Mesenchymal stem cell (in vitro differentiated cells and primary cell): Measurements from ENCODE around the gene DHRS1.

Experiments used
- DNase-seq: peaks from one replicate; pipeline ENCODE4 v3.0.0-alpha.2; 2013
- H2AFZ ChIP-seq: one replicate; pipeline ENCODE4 v1.6.1; 2013; ENCODE audit warnings: low read depth, mild to moderate bottlenecking, control low read depth, inconsistent platforms, low read length, moderate library complexity
- H2AK5ac ChIP-seq: 2 replicates; pipeline ENCODE4 v1.6.1; 2013; ENCODE audit warnings: low read length, moderate library complexity, mild to moderate bottlenecking, inconsistent platforms; ENCODE audit not compliant: severe bottlenecking
- H2BK120ac ChIP-seq: one replicate; pipeline ENCODE4 v1.6.1; 2013; ENCODE audit warnings: low read depth, mild to moderate bottlenecking, inconsistent platforms, low read length, moderate library complexity
- H2BK12ac ChIP-seq, 2 experiments: one replicate each; pipeline ENCODE4 v1.6.1; 2013; ENCODE audit warnings: inconsistent platforms in 2 of 2, low read length in 2 of 2, mild to moderate bottlenecking in 2 of 2, moderate library complexity in 2 of 2, control low read depth in 1 of 2
- H2BK15ac ChIP-seq: one replicate; pipeline ENCODE4 v1.6.1; 2013; ENCODE audit warnings: mild to moderate bottlenecking, low read depth, inconsistent platforms; ENCODE audit not compliant: poor library complexity, severe bottlenecking
- H2BK5ac ChIP-seq: 2 replicates; pipeline ENCODE4 v1.6.1; 2013; ENCODE audit warnings: low read depth, mild to moderate bottlenecking, low read length, control low read depth, inconsistent platforms; ENCODE audit not compliant: poor library complexity, severe bottlenecking
- H3K14ac ChIP-seq, 2 experiments: one replicate each; pipeline ENCODE4 v1.6.1; 2013; ENCODE audit warnings: inconsistent platforms in 2 of 2, low read length in 2 of 2, control low read depth in 1 of 2, mild to moderate bottlenecking in 1 of 2, moderate library complexity in 1 of 2
- H3K18ac ChIP-seq, 2 experiments: one replicate each; pipeline ENCODE4 v1.6.1; 2013; ENCODE audit warnings: inconsistent platforms in 2 of 2, low read length in 2 of 2, control low read depth in 1 of 2, low read depth in 1 of 2, mild to moderate bottlenecking in 1 of 2
- H3K23ac ChIP-seq, 2 experiments: one replicate each; pipeline ENCODE4 v1.6.1; 2013; ENCODE audit warnings: inconsistent platforms in 2 of 2, low read length in 2 of 2, mild to moderate bottlenecking in 2 of 2, moderate library complexity in 2 of 2, control low read depth in 1 of 2
- H3K27ac ChIP-seq: 2 replicates; pipeline ENCODE4 v1.5.1; 2013; ENCODE audit warnings: mild to moderate bottlenecking, moderate library complexity, low read length, control low read depth, inconsistent platforms; ENCODE audit not compliant: poor library complexity, severe bottlenecking
- H3K27me3 ChIP-seq, 2 experiments: 2 replicates each; pipeline versions ENCODE4 v1.6.1 to v1.7.0; 2013; ENCODE audit warnings: low read length in 2 of 2, mild to moderate bottlenecking in 2 of 2, moderate library complexity in 2 of 2, control low read depth in 1 of 2, inconsistent platforms in 1 of 2; ENCODE audit not compliant: control insufficient read depth in 1 of 2, insufficient read depth in 1 of 2
- H3K36me3 ChIP-seq, 2 experiments: 2 replicates each; pipeline versions ENCODE4 v1.6.1 to v1.7.0; 2013; ENCODE audit warnings: low read length in 2 of 2, control low read depth in 1 of 2, inconsistent platforms in 1 of 2, low read depth in 1 of 2, mild to moderate bottlenecking in 1 of 2; ENCODE audit not compliant: insufficient read depth in 2 of 2, control insufficient read depth in 1 of 2
- H3K4ac ChIP-seq, 2 experiments: one replicate each; pipeline ENCODE4 v1.6.1; 2013; ENCODE audit warnings: inconsistent platforms in 2 of 2, low read length in 2 of 2, mild to moderate bottlenecking in 2 of 2, moderate library complexity in 2 of 2, control low read depth in 1 of 2, low read depth in 1 of 2
- H3K4me1 ChIP-seq: 2 replicates; pipeline ENCODE4 v1.6.1; 2013; ENCODE audit warnings: low read depth, low read length, control low read depth; ENCODE audit not compliant: control insufficient read depth, insufficient read depth
- H3K4me2 ChIP-seq: 2 replicates; pipeline ENCODE4 v1.6.1; 2013; ENCODE audit warnings: low read length, mild to moderate bottlenecking, inconsistent platforms; ENCODE audit not compliant: poor library complexity, severe bottlenecking
- H3K4me3 ChIP-seq, 2 experiments: 2 replicates each; pipeline versions ENCODE4 v1.5.1 to v1.7.0; 2013; ENCODE audit warnings: low read length in 2 of 2, mild to moderate bottlenecking in 2 of 2, control low read depth in 1 of 2, low read depth in 1 of 2; ENCODE audit not compliant: insufficient read depth in 1 of 2
- H3K79me1 ChIP-seq: replicated peaks from 2 replicates; pipeline ENCODE4 v1.6.1; 2013; ENCODE audit warnings: mild to moderate bottlenecking, control low read depth, low read length, inconsistent platforms; ENCODE audit not compliant: poor library complexity, severe bottlenecking
- H3K9ac ChIP-seq: 2 replicates; pipeline ENCODE4 v1.7.0; 2013; ENCODE audit warnings: mild to moderate bottlenecking, low read length, moderate library complexity
- H3K9me3 ChIP-seq: 2 replicates; pipeline ENCODE4 v1.7.0; 2013; ENCODE audit warnings: mild to moderate bottlenecking, low read length; ENCODE audit not compliant: control insufficient read depth
- H4K8ac ChIP-seq: one replicate; pipeline ENCODE4 v1.6.1; 2013; ENCODE audit warnings: inconsistent platforms, mild to moderate bottlenecking, low read length, moderate library complexity
- H4K91ac ChIP-seq: one replicate; pipeline ENCODE4 v1.6.1; 2013; ENCODE audit warnings: mild to moderate bottlenecking, low read length, inconsistent platforms
- WGBS: methylation state at CpG from one replicate; pipeline ENCODE4 v1.1.7; 2013; ENCODE audit warnings: mixed read lengths; 5-methylcytosine and 5-hydroxymethylcytosine counted together

The DHRS1 gene

DNA sequence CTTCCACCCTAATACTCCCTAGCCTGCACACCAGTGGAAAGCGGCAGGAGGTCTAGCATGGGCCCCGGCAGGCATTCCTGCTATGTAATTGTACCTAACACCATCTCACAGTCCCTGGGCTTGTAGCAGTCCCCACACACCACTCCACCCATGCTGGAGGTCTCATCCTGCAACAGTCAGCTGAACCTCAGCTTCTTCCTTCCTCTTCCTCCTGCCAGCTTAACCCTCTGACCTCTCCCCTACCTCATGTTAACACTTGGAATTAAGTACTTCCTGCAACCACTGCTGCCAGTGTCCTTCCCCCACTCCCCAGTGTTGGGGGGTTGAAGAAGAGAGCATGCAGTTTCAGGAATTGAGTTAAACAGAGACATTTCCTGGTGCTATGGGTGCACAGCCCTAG, 27.7 kb upstream of the DHRS1 start:
- Histone ChIP-seq H3K27ac (no peak overlapping the region), H2BK12ac (no peak overlapping the region), H3K4me1 (peaks cover 4% of the 10 kb centered on the region), H4K8ac (no peak overlapping the region), H2BK15ac (no peak overlapping the region), H2BK5ac (no peak overlapping the region), H3K4me3 (no peak overlapping the region), H2AFZ (no peak overlapping the region), H3K4me2 (no peak overlapping the region), H3K79me1 (no peaks in the 10 kb centered on the region), H3K36me3 (no peaks in the 10 kb centered on the region), H4K91ac (no peak overlapping the region), H2AK5ac (no peak overlapping the region), H3K14ac (no peak overlapping the region), H3K27me3 (peaks cover 0 to 32% of the 10 kb centered on the region in 2 experiments), H3K9ac (no peak overlapping the region), H3K18ac (no peak overlapping the region), H3K9me3 (no peaks in the 10 kb centered on the region), H3K23ac (no peak overlapping the region), H2BK120ac (no peak overlapping the region), H3K4ac (no peak overlapping the region)
- no peak for DNase-seq
- WGBS, result 70% methylated on average over 2 of the region's 2 CpGs

DNA sequence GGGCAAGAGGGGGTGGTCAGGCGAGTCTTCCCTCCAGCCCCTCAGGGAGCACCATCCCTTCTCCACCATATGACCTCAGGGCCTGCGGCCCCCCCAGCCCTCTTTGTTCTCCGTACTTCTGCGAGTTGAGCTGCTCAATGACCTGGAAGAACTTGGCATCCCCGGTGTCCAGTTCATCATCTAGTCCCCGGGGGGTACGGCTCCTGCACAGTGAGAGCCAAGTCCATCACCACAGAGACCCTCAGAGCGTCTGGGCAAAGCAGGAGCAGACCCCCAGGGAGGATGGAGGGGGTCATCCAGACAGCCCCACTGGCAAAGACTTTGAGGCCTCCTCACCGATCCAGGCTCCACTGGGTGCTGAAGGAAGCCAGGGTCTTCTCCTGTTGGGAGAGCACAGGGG, 26.4 kb upstream of the DHRS1 start:
- Histone ChIP-seq H3K9me3 (no peaks in the 10 kb centered on the region), H3K4me3 (no peak overlapping the region), H3K36me3 (no peaks in the 10 kb centered on the region), H2AFZ (no peak overlapping the region), H3K79me1 (no peaks in the 10 kb centered on the region), H3K27ac (no peak overlapping the region), H2BK5ac (no peak overlapping the region), H4K91ac (no peak overlapping the region), H3K4me1 (peaks cover 6% of the 10 kb centered on the region), H2BK120ac (no peak overlapping the region), H3K4me2 (no peak overlapping the region), H2BK15ac (no peak overlapping the region), H2BK12ac (no peak overlapping the region), H3K14ac (no peak overlapping the region), H4K8ac (no peak overlapping the region), H2AK5ac (no peak overlapping the region), H3K27me3 (peaks cover 0 to 34% of the 10 kb centered on the region in 2 experiments), H3K18ac (no peak overlapping the region), H3K23ac (no peak overlapping the region), H3K9ac (no peak overlapping the region), H3K4ac (no peak overlapping the region)
- 86% methylated on average over 9 of the region's 9 CpGs for WGBS
- no peak for DNase-seq

DNA sequence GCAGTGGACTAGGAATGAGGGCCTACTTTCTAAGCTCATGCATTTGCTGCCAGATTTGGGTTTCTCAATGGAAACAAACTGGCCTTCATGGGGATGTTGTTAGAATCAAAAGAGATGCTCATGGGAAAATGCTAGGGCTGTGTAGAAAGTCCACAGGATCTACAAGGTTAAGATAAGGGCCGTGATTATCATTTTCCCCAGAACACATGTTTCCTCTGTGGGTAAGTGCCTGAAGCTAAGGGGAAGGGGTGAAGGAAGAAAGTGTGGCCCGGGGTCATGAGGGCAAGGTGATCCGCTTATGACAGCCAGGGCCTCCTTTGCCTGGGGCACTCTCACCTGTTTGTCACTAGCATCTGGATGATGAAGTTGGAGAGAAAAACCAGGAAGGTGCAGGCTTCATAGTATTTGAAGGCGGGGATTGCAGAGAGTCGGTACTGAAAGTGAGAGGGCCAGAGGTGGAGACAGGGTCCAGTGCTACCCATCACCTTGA, 25.5 kb upstream of the DHRS1 start:
- WGBS, result 96% methylated on average over 5 of the region's 5 CpGs
- no peak overlapping the region for H2BK15ac ChIP-seq
- H4K8ac ChIP-seq, result no peak overlapping the region
- H2AFZ ChIP-seq, result no peak overlapping the region
- peaks cover 6% of the 10 kb centered on the region for H3K4me1 ChIP-seq
- H3K4ac ChIP-seq, result no peak overlapping the region
- no peak overlapping the region for H2BK12ac ChIP-seq
- H3K27ac ChIP-seq, result no peak overlapping the region
- no peak overlapping the region for H3K18ac ChIP-seq
- no peak overlapping the region for H2BK5ac ChIP-seq
- no peaks in the 10 kb centered on the region for H3K79me1 ChIP-seq
- no peak overlapping the region for H3K9ac ChIP-seq
- H2AK5ac ChIP-seq, result no peak overlapping the region
- no peak overlapping the region for H3K14ac ChIP-seq
- no peak overlapping the region for H3K4me3 ChIP-seq
- no peak overlapping the region for H4K91ac ChIP-seq
- H3K9me3 ChIP-seq, result no peaks in the 10 kb centered on the region
- no peaks in the 10 kb centered on the region for H3K36me3 ChIP-seq
- H3K23ac ChIP-seq, result no peak overlapping the region
- no peak for DNase-seq
- peaks cover under 1 to 38% of the 10 kb centered on the region in 2 experiments for H3K27me3 ChIP-seq
- no peak overlapping the region for H3K4me2 ChIP-seq
- no peak overlapping the region for H2BK120ac ChIP-seq

DNA sequence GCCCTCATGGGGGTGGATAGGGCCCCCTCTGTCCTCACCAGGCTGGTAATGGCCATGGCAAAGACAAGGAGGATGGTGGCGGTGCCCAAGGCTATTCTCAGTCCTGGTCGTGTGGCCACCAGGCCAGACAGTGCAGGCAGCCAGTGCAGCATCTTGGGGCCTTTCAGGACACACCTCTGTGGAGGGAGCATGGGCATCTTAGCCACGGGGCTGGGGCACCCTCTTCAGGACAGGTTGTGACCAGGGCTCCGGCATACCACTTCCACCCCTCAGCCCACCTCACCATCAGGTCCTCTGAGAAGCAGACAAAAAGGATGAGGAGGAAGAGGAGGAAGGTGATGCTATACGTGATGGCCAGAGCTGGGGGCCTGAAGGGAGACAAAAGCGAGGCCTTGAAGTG, 24.4 kb upstream of the DHRS1 start:
- Histone ChIP-seq H2AK5ac (no peak overlapping the region), H2BK15ac (no peak overlapping the region), H4K91ac (peak overlapping the region; percentile 78), H3K9ac (no peak overlapping the region), H2BK5ac (no peak overlapping the region), H3K4ac (no peak overlapping the region), H3K4me2 (no peak overlapping the region), H3K18ac (no peak overlapping the region), H3K14ac (no peak overlapping the region), H3K36me3 (no peaks in the 10 kb centered on the region), H3K79me1 (no peaks in the 10 kb centered on the region), H3K4me3 (no peak overlapping the region), H2BK120ac (no peak overlapping the region), H3K27me3 (peaks cover 4 to 48% of the 10 kb centered on the region in 2 experiments), H3K9me3 (no peaks in the 10 kb centered on the region), H4K8ac (no peak overlapping the region), H3K23ac (no peak overlapping the region), H3K4me1 (peaks cover 6% of the 10 kb centered on the region), H2AFZ (no peak overlapping the region), H3K27ac (no peak overlapping the region), H2BK12ac (no peak overlapping the region)
- 78% methylated on average over 4 of the region's 6 CpGs for WGBS
- no peak for DNase-seq
